ENCODE data around the gene PYURF. TPM values are rescaled to one million over a fixed set of nuclear protein-coding genes. Genes with fewer than 3 reads are reported as not detected.
A peak's percentile ranks its signal among the peaks of the same experiment; 100 is the strongest.

The PYURF gene
- total and polyA plus RNA-seq, 9 of the 15 experiments (the other 6 are each of a cell fraction or from before 2014, with no cell fraction given) = 22.5 to 199 (median 108) TPM

GRCh38 chr4:88522702-88523324 lies 763 bp downstream of the PYURF start (continued):
- TF ChIP-seq CC2D1A (IDR thresholded peaks at IDR 0.05) (0 out of 2 replicates have a peak, but pooled peaks have one; percentile 20), GABPA (tag; conservative IDR thresholded peaks at IDR 0.05; ENCODE audit: low read depth) (no peak), ESRRA (IDR thresholded peaks at IDR 0.05; ENCODE audit: borderline replicate concordance, low read depth) (no peak), ZFPM2 (CRISPR knock-in tag; IDR thresholded peaks at IDR 0.05) (no peak), MEF2A (IDR thresholded peaks at IDR 0.05; ENCODE audit: control insufficient read depth, low read depth, low read length) (no peak), ZNF232 (CRISPR knock-in tag; IDR thresholded peaks at IDR 0.05) (no peak), IFI16 (CRISPR knock-in tag; IDR thresholded peaks at IDR 0.05) (no peak), SMARCE1 (IDR thresholded peaks at IDR 0.05) (no peak), TRIM28 (IDR thresholded peaks at IDR 0.05) (no peak), ARID1B (IDR thresholded peaks at IDR 0.05) (0 out of 2 replicates have a peak, but pooled peaks have one; percentile 21), EGR1 (conservative IDR thresholded peaks at IDR 0.05) (peak; percentile 63), PHF20 (IDR thresholded peaks at IDR 0.05; ENCODE audit: partially characterized antibody) (no peak), MCM5 (IDR thresholded peaks at IDR 0.05; ENCODE audit: low read depth) (no peak), SMAD4 (CRISPR knock-in tag; conservative IDR thresholded peaks at IDR 0.05) (0 out of 2 replicates have a peak, but pooled peaks have one; percentile 9), ZNF274 (IDR thresholded peaks at IDR 0.05; ENCODE audit: borderline replicate concordance, low read depth, low read length) (no peak), SNAPC5 (CRISPR knock-in tag; IDR thresholded peaks at IDR 0.05) (no peak), TAF1 (IDR thresholded peaks at IDR 0.05; ENCODE audit: control insufficient read depth, extremely low read depth, insufficient read depth, low read length, severe bottlenecking) (peak; percentile 24), MXD1 (CRISPR knock-in tag; IDR thresholded peaks at IDR 0.05; ENCODE audit: borderline replicate concordance, poor library complexity, severe bottlenecking) (no peak), ATF3 (IDR thresholded peaks at IDR 0.05) (no peak), ATF3 (CRISPR knock-in tag; conservative IDR thresholded peaks at IDR 0.05) (no peak), USF1 (CRISPR knock-in tag; IDR thresholded peaks at IDR 0.05) (no peak), NUFIP1 (IDR thresholded peaks at IDR 0.05; ENCODE audit: partially characterized antibody) (no peak), ZNF76 (CRISPR knock-in tag; IDR thresholded peaks at IDR 0.05; ENCODE audit: borderline replicate concordance) (no peak), GATAD2A (IDR thresholded peaks at IDR 0.05) (no peak), LEF1 (IDR thresholded peaks at IDR 0.05) (no peak), BCOR (IDR thresholded peaks at IDR 0.05) (no peak), NFRKB (IDR thresholded peaks at IDR 0.05; ENCODE audit: low read depth) (no peak), HMBOX1 (IDR thresholded peaks at IDR 0.05) (peak; percentile 64), GATAD2B (IDR thresholded peaks at IDR 0.05; ENCODE audit: borderline replicate concordance) (no peak), TGIF2 (CRISPR knock-in tag; IDR thresholded peaks at IDR 0.05) (no peak)

Measured in K562 (cell line).